SU-DHL-6 (cell line): ENCODE measurements around the gene LGALS9B.
"Not testable (repeated sequence)": the region's sequence is repeated elsewhere in the genome, so short reads cannot be mapped to it uniquely, and the experiment has no call there.

Experiments used
- CTCF ChIP-seq: fragments of 200-600 bp; sonication (generic); IDR thresholded peaks from one replicate; pipeline ENCODE4 v1.5.1; 2017; ENCODE audit warnings: antibody characterized with exemption, mild to moderate bottlenecking, low read length, moderate library complexity; ENCODE audit not compliant: insufficient read depth, poor library complexity, severe bottlenecking
- EZH2phosphoT487 ChIP-seq: fragments of 200-600 bp; sonication (generic), shearing (Covaris generic); conservative IDR thresholded peaks from 2 replicates; pipeline ENCODE4 v1.6.1; 2018; ENCODE audit warnings: mild to moderate bottlenecking, antibody characterized with exemption, low read length, moderate library complexity, mixed read lengths

- not testable (repeated sequence) for TF ChIP-seq CTCF, EZH2phosphoT487
Observed at GRCh38 chr17:20444173-20444572, 23.2 kb downstream of the LGALS9B start.
